HG03571 (cell line): ENCODE data around the gene KDM6A.
"Not testable (repeated sequence)": the region's sequence is repeated elsewhere in the genome, so short reads cannot be mapped to it uniquely, and the experiment has no call there.

Source experiments
- ATAC-seq: cut with Tn5 transposase; IDR thresholded peaks from one replicate; pipeline ENCODE4 v1.9.1; 2021; ENCODE audit not compliant: unreplicated experiment

KDM6A gene

GRCh38 chrX:44957848-44958247 is 84.9 kb downstream of the KDM6A start:
- ATAC-seq = no peak

GRCh38 chrX:44958480-44958879 is 85.5 kb downstream of the KDM6A start:
- ATAC-seq = no peak

DNA sequence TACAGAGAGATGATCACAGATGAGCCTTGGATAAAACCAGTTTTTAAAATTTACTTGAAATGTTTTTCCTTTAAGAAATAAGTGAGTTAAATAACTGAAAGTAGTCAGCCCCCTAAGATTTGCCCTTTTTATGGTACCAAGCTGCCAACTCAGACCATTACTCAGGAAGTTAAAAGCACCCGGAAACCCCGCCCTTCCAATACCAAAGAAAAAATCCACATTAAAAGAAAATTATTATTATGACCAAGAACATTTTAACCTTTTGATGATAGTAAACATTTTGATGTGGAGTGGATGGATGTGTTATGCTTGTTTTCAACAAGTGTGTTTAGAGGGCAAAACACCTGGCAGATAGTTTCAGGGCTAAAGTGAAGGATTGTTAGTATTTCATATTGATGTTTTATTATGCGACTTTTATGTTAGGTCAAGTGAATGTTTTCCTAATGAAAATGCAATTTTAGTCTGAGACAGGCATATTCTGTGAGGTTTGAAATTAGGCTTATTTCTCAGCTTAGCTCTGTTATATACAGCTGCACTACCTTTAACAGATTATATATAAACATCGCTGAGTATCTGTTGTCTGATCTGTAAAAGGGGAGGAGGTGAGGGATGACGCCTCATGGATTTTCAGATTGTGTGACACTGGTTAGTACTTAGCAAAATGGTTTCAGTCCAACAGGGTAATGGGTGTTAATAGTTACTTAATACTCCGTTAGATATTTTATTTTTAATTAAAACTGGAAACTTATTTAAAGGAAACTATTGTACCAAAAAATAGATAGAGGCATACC is 89.0 kb downstream of the KDM6A start:
- ATAC-seq = no peak

GRCh38 chrX:44962944-44963343 is 90.0 kb downstream of the KDM6A start:
- ATAC-seq = no peak

DNA sequence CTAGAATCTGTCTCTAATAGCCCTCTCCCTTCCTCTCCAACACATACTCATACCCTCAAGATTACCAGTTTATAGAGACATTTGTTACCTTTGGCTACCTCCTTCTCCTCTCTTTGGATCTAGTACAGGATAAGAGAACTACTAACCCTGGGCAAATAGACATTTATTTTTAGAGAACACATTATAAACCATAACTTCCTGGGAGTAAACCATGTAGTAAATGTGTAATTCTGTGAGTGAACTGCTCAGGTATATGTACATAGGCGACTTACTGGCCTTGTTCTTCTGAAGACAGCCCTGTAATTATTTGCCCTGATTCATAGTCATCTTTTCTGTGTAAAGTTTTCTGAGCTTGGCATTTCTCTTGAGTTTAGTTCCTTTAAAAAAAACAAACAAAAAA is 94.2 kb downstream of the KDM6A start:
- ATAC-seq = no peak

DNA sequence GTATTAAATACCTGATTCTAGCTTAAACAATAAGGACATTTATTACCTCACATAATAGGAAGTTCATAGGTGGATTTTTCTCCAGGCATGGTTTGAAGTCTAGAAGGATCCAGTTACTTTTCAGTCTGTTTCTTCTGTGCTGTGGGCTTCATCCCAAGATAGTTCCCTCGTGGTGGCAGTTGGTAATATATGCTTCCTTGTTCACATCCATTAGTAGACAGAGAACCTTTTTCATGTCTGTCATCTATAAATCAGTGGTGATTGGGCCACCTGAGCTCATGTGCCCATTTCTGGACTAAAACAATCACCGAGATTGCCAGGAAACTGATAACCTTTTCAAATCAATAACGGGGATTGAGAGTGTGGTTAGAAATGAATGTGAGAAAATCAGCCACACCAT is 97.7 kb downstream of the KDM6A start:
- ATAC-seq = no peak

- no peak for ATAC-seq
Observed at GRCh38 chrX:44971674-44972073, 98.7 kb downstream of the KDM6A start.

DNA sequence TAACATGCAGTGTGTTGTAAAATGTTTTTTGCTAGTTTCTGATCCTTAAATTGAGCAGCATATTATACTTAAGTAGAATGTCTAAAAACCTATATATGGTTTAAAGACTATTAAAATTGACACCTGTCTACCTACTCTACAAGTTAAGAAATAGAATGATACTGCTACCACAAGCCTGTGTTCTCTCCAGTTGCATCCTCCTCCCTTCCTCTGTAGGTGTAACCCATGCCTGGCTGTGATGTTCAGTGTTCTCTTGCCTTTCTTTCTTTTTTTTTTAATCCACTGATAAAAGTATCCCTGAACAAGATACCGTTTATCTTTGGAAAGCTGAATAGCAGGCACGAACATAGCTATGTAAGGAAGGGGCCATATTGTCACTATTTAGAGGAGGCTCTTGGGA is 99.1 kb downstream of the KDM6A start:
- no peak for ATAC-seq

GRCh38 chrX:44973420-44973932 is 100.5 kb downstream of the KDM6A start:
- ATAC-seq = no peak

- ATAC-seq = no peak
Observed at GRCh38 chrX:44974451-44974850, 101.5 kb downstream of the KDM6A start.

DNA sequence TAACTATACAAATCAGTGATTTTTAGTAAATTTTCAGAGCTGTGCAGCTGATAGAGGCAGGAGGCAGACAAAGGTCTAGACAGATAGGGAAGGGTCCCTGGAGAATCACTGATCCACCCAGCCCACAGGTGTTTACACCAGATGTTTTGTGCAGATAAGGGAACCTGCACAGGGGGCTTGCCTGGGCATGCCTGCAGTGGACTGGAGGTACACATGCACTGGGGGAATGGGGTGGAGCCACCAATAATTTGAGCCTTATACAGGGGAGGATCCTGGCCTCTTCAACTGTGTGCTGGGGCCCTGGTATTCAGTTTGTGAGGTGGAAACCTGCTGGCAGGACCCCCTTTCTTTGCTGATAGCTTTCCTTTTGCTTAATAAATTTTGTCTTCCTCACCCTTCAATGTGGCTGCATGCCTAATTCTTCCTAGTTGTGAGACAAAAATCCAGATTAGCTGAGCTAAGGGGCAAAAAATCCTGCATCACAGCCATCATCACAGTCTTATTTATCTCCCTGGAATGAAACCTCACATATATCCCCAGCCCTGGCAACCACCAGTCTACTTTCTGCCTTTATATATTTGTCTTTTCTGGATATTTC is 102.8 kb downstream of the KDM6A start:
- ATAC-seq = no peak

DNA sequence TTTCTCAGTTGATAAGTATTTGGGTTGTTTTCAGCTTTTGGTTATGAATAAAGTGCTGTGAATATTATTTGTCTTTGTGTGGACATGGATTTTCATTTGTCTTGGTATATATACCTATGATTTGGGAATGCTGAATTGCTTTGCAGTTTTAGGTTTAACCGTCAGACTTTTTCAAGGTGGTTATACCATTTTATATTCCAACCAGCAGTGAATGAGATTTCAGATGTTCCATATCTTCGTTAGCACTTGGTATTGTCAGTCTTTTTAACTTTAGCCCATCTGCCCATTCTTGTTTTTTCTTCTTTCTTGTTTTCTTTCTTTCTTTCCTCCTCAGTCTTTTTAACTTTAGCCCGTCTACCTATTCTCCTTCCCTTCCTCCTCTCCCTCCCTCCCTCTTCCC is 106.0 kb downstream of the KDM6A start:
- ATAC-seq = no peak

DNA sequence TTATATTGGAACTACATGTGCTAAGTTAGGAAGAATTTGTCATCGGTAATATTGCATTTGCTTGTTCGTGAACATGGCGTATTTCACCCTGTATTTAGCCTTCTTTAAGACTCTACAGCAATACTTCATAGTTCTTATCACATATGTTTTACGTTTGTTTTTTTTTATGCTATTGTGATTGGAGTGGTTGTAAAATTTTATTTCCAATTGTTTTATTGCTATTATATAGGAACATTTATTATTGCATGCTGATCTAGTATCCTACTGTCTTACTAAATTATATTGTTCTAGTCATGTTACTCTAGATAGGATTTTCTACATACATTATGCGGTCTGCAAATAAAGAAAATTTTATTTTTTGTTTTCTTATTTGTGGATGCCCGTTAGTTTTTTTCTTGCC is 107.4 kb downstream of the KDM6A start:
- ATAC-seq = no peak

GRCh38 chrX:44980883-44981282 is 107.9 kb downstream of the KDM6A start:
- no peak for ATAC-seq

DNA sequence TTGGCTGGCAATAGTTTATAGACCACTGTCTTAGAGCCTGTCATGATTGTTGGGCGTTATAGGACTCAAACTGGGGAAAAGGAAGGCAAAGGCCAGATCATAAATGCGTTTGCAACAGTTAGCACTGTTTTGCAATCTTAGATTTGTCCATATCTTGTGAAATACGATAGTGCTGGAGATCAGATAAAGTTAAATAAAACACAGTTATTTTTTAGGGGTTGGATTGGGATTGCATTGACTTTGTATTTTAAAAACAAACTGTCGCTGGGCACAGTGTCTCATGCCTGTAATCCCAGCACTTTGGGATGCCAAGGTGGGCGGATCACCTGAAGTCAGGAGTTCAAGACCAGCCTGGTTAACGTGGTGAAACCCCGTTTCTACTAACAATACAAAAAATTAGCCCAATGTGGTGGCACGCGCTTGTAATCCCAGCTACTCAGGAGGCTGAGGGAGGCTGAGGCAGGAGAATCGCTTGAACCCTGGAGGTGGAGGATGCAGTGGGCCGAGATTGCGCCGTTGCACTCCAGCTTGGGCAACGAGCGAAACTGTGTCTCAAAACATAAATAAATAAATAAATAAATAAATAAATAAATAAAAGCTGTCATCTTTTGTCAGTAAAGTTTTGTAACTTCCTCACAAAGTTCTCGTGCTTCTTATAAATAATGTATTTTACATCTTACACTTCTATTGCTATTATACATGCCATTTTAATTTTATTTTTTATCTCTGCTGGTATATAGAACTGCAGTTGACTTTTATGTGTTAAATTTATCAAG is 117.2 kb downstream of the KDM6A start:
- ATAC-seq = no peak

DNA sequence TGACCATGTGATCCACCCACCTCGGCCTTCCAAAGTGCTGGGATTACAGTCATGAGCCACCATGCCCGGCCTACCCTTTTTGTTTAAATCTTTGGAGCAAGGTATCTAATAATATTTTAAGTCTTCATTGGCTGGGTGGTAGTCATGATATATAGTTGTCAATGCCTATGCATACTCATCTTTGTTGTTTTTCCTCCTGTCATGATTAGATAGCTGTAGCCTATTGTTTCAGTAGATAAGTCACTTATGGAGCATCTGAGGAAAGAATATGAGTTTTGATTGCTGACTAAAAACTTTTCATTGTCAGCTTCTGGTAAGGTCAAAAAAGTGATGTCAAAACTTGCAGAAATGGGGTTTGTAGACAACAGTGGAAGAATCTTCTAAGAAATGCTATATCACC is 119.8 kb downstream of the KDM6A start:
- ATAC-seq = no peak

- no peak for ATAC-seq
Observed at GRCh38 chrX:44996277-44996676, 123.3 kb downstream of the KDM6A start.

DNA sequence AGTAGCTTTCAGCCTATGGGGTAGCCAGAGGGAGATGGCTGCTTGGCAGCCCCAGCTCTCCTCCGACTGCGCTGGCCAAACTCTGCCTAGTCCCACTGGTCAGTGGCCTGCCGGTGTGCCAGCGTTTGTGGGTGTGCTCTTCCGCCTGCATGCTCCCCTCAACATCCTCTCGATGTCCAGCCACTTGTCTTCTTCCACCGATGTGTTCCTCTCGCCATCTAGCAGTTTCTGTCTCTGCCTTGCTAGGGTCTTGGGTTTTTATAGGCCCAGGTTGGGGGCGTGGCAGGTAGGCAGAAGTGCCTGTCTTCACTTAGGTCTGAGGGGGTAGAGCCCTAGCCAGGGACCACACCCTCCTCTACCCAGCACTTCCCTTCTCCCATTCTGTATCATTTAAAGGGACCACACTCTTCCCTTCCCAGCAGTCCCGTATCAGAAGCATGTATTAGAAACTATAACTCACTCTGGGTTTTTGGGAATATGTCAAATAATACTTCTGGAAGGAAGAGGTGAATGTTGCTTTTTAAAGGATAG is 124.4 kb downstream of the KDM6A start:
- ATAC-seq = no peak

DNA sequence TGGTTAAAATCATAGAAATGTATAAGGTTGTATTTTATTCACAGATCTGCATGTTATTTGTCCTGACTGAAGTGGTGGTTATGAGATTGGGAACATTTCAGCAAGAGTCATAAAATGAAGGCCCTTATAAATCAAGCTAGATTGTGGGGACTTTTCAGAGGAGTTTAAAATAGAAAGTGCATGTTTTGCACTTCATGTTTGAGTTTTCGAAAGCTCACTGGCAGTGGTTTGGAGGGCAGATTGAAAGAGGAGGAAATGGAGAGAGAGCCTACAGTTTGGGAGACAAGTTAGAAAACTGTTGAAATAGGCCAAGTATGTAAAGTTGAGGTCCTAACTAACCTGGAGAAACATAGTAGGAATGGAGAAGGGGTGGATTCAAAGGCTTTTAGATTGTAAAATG is 124.9 kb downstream of the KDM6A start:
- ATAC-seq = no peak

DNA sequence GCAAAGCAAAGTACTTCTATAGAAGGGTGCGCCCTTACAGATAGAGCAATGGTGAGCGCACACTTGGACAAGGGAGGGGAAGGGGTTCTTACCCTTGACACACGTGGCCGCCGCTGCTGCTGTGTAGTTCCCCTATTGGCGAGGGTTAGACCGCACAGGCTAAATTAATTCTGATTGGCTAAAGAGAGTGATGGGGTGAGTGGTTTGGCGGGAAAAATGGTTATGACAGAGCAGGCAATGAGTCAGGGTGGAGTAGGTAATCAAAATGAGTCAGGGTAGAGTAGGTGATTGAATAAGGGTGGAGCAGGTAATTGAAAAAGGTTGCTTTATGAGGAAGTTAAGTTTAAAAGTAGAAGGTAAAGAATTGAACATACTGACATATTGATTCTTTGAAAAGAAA is 126.2 kb downstream of the KDM6A start:
- ATAC-seq = not testable (repeated sequence)

DNA sequence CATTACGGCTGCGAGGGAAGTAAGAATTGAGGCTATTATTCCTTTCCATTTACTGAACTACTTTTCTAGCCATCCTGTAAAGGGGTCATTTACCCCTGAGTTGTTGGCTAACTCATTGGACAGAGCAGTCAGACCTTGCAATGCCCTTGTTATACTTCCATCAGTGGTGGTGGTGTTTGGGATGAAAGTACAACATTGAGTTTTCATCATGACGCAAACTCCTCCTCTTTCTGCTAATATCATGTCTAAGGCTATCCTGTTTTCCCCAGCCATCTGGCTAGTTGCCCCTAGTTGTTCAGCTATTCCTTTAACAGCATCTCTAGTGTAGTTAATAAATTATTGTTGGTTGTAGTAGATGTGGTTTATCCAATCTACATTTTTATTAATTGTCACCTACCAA is 126.9 kb downstream of the KDM6A start:
- not testable (repeated sequence) for ATAC-seq

- no peak for ATAC-seq
Observed at GRCh38 chrX:45001048-45001447, 128.1 kb downstream of the KDM6A start.
